C4-2B (cell line): ENCODE data around the gene EPHA7.

Source experiments
- CTCF ChIP-seq: fragments of 450-650 bp; conservative IDR thresholded peaks from 2 replicates; pipeline ENCODE4 v1.5.1; 2017; ENCODE audit warnings: mild to moderate bottlenecking
- ZFX ChIP-seq: fragments of 450-650 bp; IDR thresholded peaks from 2 replicates; pipeline ENCODE4 v1.6.1; 2017

- TF ChIP-seq CTCF = no peak
- no peak for TF ChIP-seq ZFX
Measured at GRCh38 chr6:93235775-93236174, 183.6 kb downstream of the EPHA7 start.
